Measurements from ENCODE around the gene PABPN1L.

Gene PABPN1L

DNA sequence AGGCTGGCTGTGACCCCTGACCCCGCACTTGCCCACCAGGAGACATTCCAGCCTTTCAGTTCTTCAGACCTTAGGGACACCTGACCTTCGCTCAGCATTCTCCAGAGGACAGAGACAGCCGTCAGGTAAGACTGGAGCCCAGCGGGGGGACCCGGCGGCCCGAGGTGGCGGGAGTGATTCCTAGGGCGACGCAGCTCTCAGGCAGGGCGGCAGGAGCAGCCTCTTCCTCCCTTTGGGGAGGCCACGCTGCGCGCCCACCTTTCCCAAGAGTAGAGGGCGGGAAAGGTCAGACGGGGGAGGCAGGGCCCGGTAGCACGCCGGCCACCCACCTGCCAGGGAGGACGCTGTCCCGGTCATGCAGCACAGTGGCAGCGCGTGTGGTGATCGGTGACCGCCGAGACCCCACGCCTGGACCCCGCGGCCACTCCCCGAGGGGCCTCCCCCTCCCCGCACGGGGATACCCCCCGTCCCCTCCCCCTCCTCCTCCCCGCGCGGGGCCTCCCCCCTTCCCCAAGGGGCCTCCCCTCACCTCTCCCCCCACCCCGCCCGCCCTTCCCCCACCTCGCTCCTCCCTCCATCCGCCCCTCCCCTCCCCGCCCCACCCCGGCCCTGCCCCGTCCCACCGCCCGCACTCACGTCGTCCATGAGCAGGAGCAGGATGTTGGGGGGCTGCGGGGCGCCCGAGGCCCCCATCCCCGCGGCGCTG lies 10.2 kb downstream of the PABPN1L start:
- no peaks in the 10 kb centered on the region for H3K27me3 ChIP-seq (ENCODE audit: insufficient read depth, low read depth)
- peaks cover 7% of the 10 kb centered on the region for H3K4me1 ChIP-seq (ENCODE audit: low read depth, poor library complexity, severe bottlenecking)
- no peaks in the 10 kb centered on the region; the same call in 1 of the 2 replicates for H3K36me3 ChIP-seq (ENCODE audit: insufficient read depth)
- no peaks in the 10 kb centered on the region for H4K20me1 ChIP-seq (ENCODE audit: insufficient read depth)
- H3K4me3 ChIP-seq (IDR thresholded peaks at IDR 0.05; ENCODE audit: insufficient read depth, low read depth, low read length) = no peak overlapping the region
- no peak overlapping the region for H3K27ac ChIP-seq
- TF ChIP-seq, protein P1, sequence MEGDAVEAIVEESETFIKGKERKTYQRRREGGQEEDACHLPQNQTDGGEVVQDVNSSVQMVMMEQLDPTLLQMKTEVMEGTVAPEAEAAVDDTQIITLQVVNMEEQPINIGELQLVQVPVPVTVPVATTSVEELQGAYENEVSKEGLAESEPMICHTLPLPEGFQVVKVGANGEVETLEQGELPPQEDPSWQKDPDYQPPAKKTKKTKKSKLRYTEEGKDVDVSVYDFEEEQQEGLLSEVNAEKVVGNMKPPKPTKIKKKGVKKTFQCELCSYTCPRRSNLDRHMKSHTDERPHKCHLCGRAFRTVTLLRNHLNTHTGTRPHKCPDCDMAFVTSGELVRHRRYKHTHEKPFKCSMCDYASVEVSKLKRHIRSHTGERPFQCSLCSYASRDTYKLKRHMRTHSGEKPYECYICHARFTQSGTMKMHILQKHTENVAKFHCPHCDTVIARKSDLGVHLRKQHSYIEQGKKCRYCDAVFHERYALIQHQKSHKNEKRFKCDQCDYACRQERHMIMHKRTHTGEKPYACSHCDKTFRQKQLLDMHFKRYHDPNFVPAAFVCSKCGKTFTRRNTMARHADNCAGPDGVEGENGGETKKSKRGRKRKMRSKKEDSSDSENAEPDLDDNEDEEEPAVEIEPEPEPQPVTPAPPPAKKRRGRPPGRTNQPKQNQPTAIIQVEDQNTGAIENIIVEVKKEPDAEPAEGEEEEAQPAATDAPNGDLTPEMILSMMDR (conservative IDR thresholded peaks at IDR 0.05; ENCODE audit: low read depth, low read length) = no peak
- H3K9ac ChIP-seq = peak overlapping the region; percentile 63; the same call in 1 of the 2 replicates
- no peaks in the 10 kb centered on the region; the same call in 1 of the 2 replicates for H3K79me2 ChIP-seq (ENCODE audit: insufficient read depth, low read depth)
- H3K4me2 ChIP-seq = peak overlapping the region; percentile 51; the same call in 1 of the 2 replicates
- H2AFZ ChIP-seq (ENCODE audit: low read depth) = peak overlapping the region; percentile 81

DNA sequence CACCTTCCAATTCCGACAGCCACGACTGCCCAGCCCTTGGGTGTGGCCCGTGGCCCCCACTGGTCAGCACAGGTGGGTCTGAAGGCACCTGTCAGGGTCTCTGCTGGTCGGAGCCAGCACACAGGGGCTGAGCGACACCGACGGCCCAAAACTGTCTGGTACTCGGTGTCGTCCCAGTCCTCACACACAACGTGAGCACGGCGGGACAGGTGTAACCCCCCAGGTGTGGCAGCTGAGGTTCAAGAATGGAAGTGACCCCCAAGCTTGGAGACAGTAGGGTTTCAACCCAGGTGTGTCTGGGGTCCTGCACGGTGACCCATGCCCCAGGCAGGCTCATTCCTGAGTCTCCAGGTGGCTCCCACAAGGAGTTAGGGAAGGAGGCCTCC lies 10.7 kb downstream of the PABPN1L start:
- no peak overlapping the region for H3K9ac ChIP-seq
- no peak overlapping the region for H2AFZ ChIP-seq (ENCODE audit: low read depth)
- TF ChIP-seq, protein P1 (conservative IDR thresholded peaks at IDR 0.05; ENCODE audit: low read depth, low read length) = no peak
- H3K36me3 ChIP-seq (ENCODE audit: insufficient read depth) = no peaks in the 10 kb centered on the region; the same call in 1 of the 2 replicates
- no peaks in the 10 kb centered on the region; the same call in 1 of the 2 replicates for H3K79me2 ChIP-seq (ENCODE audit: insufficient read depth, low read depth)
- peak overlapping the region; percentile 51; the same call in 1 of the 2 replicates for H3K4me2 ChIP-seq
- no peak overlapping the region for H3K4me3 ChIP-seq (IDR thresholded peaks at IDR 0.05; ENCODE audit: insufficient read depth, low read depth, low read length)
- H4K20me1 ChIP-seq (ENCODE audit: insufficient read depth) = no peaks in the 10 kb centered on the region
- H3K4me1 ChIP-seq (ENCODE audit: low read depth, poor library complexity, severe bottlenecking) = peaks cover 7% of the 10 kb centered on the region
- H3K27me3 ChIP-seq (ENCODE audit: insufficient read depth, low read depth) = no peaks in the 10 kb centered on the region
- H3K27ac ChIP-seq = no peak overlapping the region

DNA sequence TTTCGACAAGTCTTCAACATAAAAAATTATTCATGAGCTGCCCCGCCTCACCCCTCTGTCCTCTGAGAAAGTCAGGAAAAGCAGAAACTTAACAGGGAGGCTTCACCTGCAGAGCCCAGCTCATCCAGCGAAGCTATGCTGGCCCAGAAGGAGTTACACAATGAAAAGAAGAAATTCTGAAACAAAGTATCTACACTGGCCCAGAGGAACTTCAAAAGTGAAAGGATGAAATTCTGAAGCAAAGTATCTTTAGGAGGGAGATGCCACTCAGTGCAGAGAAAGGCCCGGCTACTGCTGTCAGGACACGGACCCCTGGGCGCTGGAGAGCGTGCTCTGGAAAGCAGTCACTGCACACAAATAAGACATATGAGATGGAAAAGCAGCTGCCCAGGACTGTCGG lies 11.3 kb downstream of the PABPN1L start:
- TF ChIP-seq, protein P1 (conservative IDR thresholded peaks at IDR 0.05; ENCODE audit: low read depth, low read length) = no peak
- Histone ChIP-seq H3K4me2 (no peak overlapping the region), H3K27ac (no peak overlapping the region), H4K20me1 (ENCODE audit: insufficient read depth) (no peaks in the 10 kb centered on the region), H3K79me2 (ENCODE audit: insufficient read depth, low read depth) (no peaks in the 10 kb centered on the region; the same call in 1 of the 2 replicates), H3K36me3 (ENCODE audit: insufficient read depth) (no peaks in the 10 kb centered on the region; the same call in 1 of the 2 replicates), H3K27me3 (ENCODE audit: insufficient read depth, low read depth) (no peaks in the 10 kb centered on the region), H3K4me1 (ENCODE audit: low read depth, poor library complexity, severe bottlenecking) (peaks cover 7% of the 10 kb centered on the region), H3K9ac (no peak overlapping the region), H2AFZ (ENCODE audit: low read depth) (no peak overlapping the region), H3K4me3 (IDR thresholded peaks at IDR 0.05; ENCODE audit: insufficient read depth, low read depth, low read length) (no peak overlapping the region)

DNA sequence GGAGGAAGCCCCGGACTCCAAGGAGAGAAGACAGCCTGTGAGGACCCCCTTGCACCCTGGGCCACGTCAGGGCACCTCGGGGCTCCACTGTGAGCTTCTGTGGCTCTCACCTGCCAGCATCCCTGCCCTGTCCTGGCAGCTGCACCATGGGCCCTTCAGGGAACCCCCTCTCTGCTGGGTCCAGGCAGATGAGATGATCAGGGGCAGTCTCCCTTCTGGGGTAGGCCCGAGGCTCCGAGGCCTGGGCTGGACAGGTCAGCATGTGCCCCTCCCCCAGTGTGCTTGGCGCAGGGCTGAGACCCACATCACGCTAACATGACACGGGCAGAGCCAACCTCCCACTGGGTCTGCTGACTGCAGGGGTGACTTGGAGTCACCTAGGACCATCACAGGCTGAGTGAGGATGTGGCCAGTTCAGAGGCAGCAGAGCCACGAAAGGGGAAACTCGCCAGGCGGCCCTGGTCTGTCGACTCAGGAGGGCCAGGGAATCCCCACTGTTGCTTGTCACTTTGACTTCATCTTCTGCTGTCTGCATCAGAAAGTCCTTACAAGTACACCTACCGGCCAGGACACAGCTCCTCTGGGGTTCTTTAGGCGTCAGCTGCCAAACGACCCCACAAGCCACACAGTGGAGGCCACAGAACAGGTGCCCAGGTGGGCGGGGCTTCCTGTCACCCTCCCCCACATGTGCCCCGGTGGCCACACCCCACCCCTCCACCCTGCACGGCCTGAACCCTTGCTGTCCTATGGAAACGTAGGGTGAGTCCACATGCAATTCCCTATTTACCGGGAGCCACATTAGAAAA lies 12.0 kb downstream of the PABPN1L start:
- Histone ChIP-seq H2AFZ (ENCODE audit: low read depth) (no peak overlapping the region), H3K36me3 (ENCODE audit: insufficient read depth) (no peaks in the 10 kb centered on the region), H3K4me3 (IDR thresholded peaks at IDR 0.05; ENCODE audit: insufficient read depth, low read depth, low read length) (no peak overlapping the region), H3K27me3 (ENCODE audit: insufficient read depth, low read depth) (no peaks in the 10 kb centered on the region), H3K27ac (no peak overlapping the region), H3K79me2 (ENCODE audit: insufficient read depth, low read depth) (no peaks in the 10 kb centered on the region; the same call in 1 of the 2 replicates), H3K4me1 (ENCODE audit: low read depth, poor library complexity, severe bottlenecking) (peaks cover 7% of the 10 kb centered on the region), H3K9ac (no peak overlapping the region), H4K20me1 (ENCODE audit: insufficient read depth) (no peaks in the 10 kb centered on the region), H3K4me2 (no peak overlapping the region)
- TF ChIP-seq, protein P1 (conservative IDR thresholded peaks at IDR 0.05; ENCODE audit: low read depth, low read length) = no peak

All from KMS-11 (cell line).